OCI-LY3 (cell line): ENCODE measurements around the gene DRD1.
"Not testable (repeated sequence)": the region's sequence is repeated elsewhere in the genome, so short reads cannot be mapped to it uniquely, and the experiment has no call there.

Experiments used
- H2AFZ ChIP-seq: fragments of 200-600, 300-600 bp; shearing (Covaris generic); 2 replicates; pipeline ENCODE4 v1.6.0; 2014; ENCODE audit warnings: antibody characterized with exemption, low read depth, low read length
- H3K27ac ChIP-seq: fragments of 200-600, 300-600 bp; sonication (generic); 2 replicates; pipeline ENCODE4 v1.5.1; 2014; ENCODE audit warnings: mild to moderate bottlenecking, low read length, moderate library complexity, mixed read lengths
- H3K27me3 ChIP-seq: fragments of 200-600, 300-600 bp; sonication (generic); 2 replicates; pipeline ENCODE4 v1.6.1; 2014; ENCODE audit warnings: low read depth, low read length, mixed read lengths
- H3K36me3 ChIP-seq: fragments of 200-600, 300-600 bp; sonication (generic); replicated peaks from 2 replicates; pipeline ENCODE3; 2014; ENCODE audit warnings: low read depth, low read length, mixed read lengths
- H3K4me1 ChIP-seq: fragments of 300-600, 200-600 bp; sonication (generic); 2 replicates; pipeline ENCODE4 v1.6.1; 2014; ENCODE audit warnings: low read length, mixed read lengths
- H3K4me2 ChIP-seq: fragments of 200-600, 300-600 bp; sonication (generic); 2 replicates; pipeline ENCODE4 v1.6.1; 2014; ENCODE audit warnings: low read length, mixed read lengths
- H3K4me3 ChIP-seq: fragments of 300-600, 200-600 bp; sonication (generic); 2 replicates; pipeline ENCODE4 v1.5.1; 2014; ENCODE audit warnings: antibody characterized with exemption, mild to moderate bottlenecking, low read length, moderate library complexity
- H3K79me2 ChIP-seq: fragments of 300-600, 200-600 bp; shearing (Covaris generic); 2 replicates; pipeline ENCODE4 v1.6.1; 2014; ENCODE audit warnings: mild to moderate bottlenecking, low read length, mixed read lengths
- H3K9ac ChIP-seq: fragments of 300-600, 200-600 bp; shearing (Covaris generic); 2 replicates; pipeline ENCODE4 v1.6.0; 2014; ENCODE audit warnings: mild to moderate bottlenecking, low read length, moderate library complexity
- H3K9me3 ChIP-seq: fragments of 200-600, 300-600 bp; shearing (Covaris generic); 2 replicates; pipeline ENCODE4 v1.6.1; 2014; ENCODE audit warnings: low read length, mixed read lengths; ENCODE audit not compliant: insufficient read depth
- H4K20me1 ChIP-seq: fragments of 200-600, 300-600 bp; sonication (generic); 2 replicates; pipeline ENCODE4 v1.6.1; 2016; ENCODE audit warnings: low read length, mixed read lengths; ENCODE audit not compliant: insufficient read depth
- EZH2phosphoT487 ChIP-seq: fragments of 200-600 bp; shearing (Covaris generic); IDR thresholded peaks from 2 replicates; pipeline ENCODE4 v1.6.1; 2018; ENCODE audit warnings: antibody characterized with exemption, mixed run types, low read depth
- TF ChIP-seq, protein P1 (sequence below): fragments of 200-600, 300-600 bp; sonication (generic); IDR thresholded peaks from 2 replicates; pipeline ENCODE4 v1.5.1; 2014; ENCODE audit warnings: antibody characterized with exemption, low read length, low read depth

Gene DRD1

DNA sequence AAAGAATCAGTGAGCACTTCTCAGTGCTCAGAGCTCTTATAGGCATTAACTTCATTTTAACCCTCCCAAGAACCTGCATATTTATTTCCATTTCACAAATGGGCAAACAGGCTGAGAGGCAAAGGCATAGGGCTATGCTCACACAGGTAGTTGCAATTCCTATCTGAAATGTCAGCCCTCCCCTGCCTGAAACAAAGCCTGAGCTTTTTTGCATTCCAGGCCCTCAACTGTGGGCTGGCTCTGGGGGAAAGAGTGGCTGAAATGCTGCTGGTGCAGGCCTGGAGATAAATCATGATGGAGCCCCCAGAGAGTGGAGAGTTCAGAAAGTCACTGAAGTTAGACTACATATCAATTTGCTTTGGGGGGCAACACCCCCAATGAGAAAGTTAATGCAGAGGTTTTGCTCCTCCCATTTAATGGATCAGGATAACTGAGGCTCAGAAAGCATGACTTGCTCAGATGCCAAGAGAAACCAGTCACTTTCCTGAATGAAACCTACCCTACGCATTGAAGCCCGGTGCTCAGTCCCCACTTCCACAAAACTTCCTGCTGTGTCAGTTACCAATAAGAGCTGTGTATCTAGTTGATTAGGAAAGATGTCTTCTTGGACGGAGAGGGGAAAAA is 5.6 kb downstream of the DRD1 start:
- no peak overlapping the region for H3K4me2 ChIP-seq
- H4K20me1 ChIP-seq, result no peaks in the 10 kb centered on the region
- H3K4me1 ChIP-seq, result no peaks in the 10 kb centered on the region
- H2AFZ ChIP-seq, result no peak overlapping the region
- H3K4me3 ChIP-seq, result no peak overlapping the region
- TF ChIP-seq, protein P1, sequence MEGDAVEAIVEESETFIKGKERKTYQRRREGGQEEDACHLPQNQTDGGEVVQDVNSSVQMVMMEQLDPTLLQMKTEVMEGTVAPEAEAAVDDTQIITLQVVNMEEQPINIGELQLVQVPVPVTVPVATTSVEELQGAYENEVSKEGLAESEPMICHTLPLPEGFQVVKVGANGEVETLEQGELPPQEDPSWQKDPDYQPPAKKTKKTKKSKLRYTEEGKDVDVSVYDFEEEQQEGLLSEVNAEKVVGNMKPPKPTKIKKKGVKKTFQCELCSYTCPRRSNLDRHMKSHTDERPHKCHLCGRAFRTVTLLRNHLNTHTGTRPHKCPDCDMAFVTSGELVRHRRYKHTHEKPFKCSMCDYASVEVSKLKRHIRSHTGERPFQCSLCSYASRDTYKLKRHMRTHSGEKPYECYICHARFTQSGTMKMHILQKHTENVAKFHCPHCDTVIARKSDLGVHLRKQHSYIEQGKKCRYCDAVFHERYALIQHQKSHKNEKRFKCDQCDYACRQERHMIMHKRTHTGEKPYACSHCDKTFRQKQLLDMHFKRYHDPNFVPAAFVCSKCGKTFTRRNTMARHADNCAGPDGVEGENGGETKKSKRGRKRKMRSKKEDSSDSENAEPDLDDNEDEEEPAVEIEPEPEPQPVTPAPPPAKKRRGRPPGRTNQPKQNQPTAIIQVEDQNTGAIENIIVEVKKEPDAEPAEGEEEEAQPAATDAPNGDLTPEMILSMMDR, result no peak
- TF ChIP-seq EZH2phosphoT487, result no peak
- H3K27ac ChIP-seq, result no peak overlapping the region
- H3K36me3 ChIP-seq, result no peaks in the 10 kb centered on the region
- H3K9me3 ChIP-seq, result no peaks in the 10 kb centered on the region
- no peaks in the 10 kb centered on the region for H3K79me2 ChIP-seq
- H3K27me3 ChIP-seq, result peaks cover 19% of the 10 kb centered on the region; the same call in 1 of the 2 replicates
- no peak overlapping the region for H3K9ac ChIP-seq

DNA sequence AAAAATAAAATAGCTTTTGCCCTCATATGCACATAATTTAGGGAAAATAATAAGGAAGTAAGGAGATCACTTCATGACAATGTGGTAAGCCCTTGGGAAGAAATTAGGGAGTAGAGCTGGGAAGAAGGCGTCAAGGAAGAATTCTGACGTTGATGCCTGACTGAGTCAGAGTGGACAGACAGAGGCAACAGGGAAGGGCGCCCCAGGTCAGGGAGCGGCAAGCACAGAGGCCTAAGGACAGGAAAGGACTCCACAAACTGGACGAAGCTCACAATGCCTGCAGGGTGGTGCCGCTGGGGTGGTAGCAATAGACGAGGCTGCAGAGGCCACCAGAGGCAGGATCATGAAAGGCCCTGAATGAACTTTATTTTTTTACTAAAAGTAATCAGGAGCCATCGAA is 7.6 kb downstream of the DRD1 start:
- no peak overlapping the region for H3K4me2 ChIP-seq
- no peak overlapping the region for H3K27ac ChIP-seq
- H3K27me3 ChIP-seq, result peaks cover 18% of the 10 kb centered on the region; the same call in 1 of the 2 replicates
- no peak overlapping the region for H3K9ac ChIP-seq
- TF ChIP-seq EZH2phosphoT487, result no peak
- TF ChIP-seq, protein P1, result no peak
- H4K20me1 ChIP-seq, result no peaks in the 10 kb centered on the region
- H3K36me3 ChIP-seq, result no peaks in the 10 kb centered on the region
- no peaks in the 10 kb centered on the region for H3K9me3 ChIP-seq
- no peaks in the 10 kb centered on the region for H3K4me1 ChIP-seq
- H3K79me2 ChIP-seq, result no peaks in the 10 kb centered on the region
- no peak overlapping the region for H3K4me3 ChIP-seq
- H2AFZ ChIP-seq, result no peak overlapping the region

- Histone ChIP-seq H3K4me3 (no peak overlapping the region), H3K27me3 (peaks cover 17% of the 10 kb centered on the region; the same call in 1 of the 2 replicates), H3K9me3 (no peaks in the 10 kb centered on the region), H3K27ac (no peak overlapping the region), H3K79me2 (no peaks in the 10 kb centered on the region), H4K20me1 (no peaks in the 10 kb centered on the region), H2AFZ (no peak overlapping the region), H3K9ac (no peak overlapping the region), H3K36me3 (no peaks in the 10 kb centered on the region), H3K4me1 (no peaks in the 10 kb centered on the region), H3K4me2 (no peak overlapping the region)
- no peak for TF ChIP-seq EZH2phosphoT487
- TF ChIP-seq, protein P1, result no peak
Measured at GRCh38 chr5:175434800-175435199, 9.2 kb downstream of the DRD1 start.

DNA sequence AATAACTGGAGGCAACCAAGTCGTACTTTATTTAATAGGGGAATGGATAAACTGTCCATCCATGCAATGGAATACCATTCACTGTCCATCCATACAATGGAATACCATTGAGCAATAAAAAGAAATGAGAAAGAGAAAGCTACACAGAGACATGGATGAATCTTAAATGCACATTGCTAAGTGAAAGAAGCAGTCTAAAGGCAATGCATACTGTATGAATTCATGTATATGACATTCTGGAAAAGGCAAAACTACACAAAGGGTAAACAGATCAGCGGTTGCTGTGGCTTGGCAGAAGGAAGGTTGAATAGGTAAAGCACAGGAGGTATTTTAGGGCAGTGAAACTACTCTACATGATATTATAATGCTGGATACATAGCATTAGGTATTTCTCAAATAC is 16.2 kb downstream of the DRD1 start:
- no peak for TF ChIP-seq EZH2phosphoT487
- Histone ChIP-seq H3K79me2 (no peaks in the 10 kb centered on the region), H4K20me1 (no peaks in the 10 kb centered on the region)

DNA sequence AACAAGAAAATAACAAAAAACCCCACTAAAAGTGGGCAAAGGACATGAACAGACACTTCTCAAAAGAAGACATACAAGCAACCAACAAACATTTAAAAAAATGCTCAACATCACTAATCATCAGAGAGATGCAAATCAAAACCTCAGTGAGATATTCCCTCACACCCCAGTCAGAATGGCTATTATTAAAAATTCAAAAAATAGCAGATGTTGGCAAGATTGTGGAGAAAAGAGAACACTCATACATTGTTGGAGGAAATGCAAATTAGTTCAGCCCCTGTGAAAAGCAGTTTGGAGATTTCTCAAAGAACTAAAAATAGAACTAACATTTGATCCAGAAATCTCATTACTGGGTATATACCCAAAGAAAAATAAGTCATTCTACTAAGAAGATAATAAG is 19.4 kb downstream of the DRD1 start:
- H2AFZ ChIP-seq, H3K9me3 ChIP-seq, H3K4me2 ChIP-seq, H3K27me3 ChIP-seq, H3K4me1 ChIP-seq, H3K4me3 ChIP-seq, H3K79me2 ChIP-seq, H3K9ac ChIP-seq, H3K36me3 ChIP-seq, H3K27ac ChIP-seq, H4K20me1 ChIP-seq: not testable (repeated sequence)

More for the DNA sequence above, 16.2 kb downstream of the DRD1 start:
- Histone ChIP-seq H3K9ac (no peak overlapping the region), H3K36me3 (no peaks in the 10 kb centered on the region), H3K4me3 (no peak overlapping the region), H3K4me1 (no peaks in the 10 kb centered on the region), H3K4me2 (no peak overlapping the region), H3K9me3 (no peaks in the 10 kb centered on the region), H3K27ac (no peak overlapping the region), H3K27me3 (0 out of 2 replicates have a peak, but pooled peaks cover 5% of the 10 kb centered on the region), H2AFZ (no peak overlapping the region)
